ENCODE results near the gene MYH9.
"Not testable (repeated sequence)": the region's sequence is repeated elsewhere in the genome, so short reads cannot be mapped to it uniquely, and the experiment has no call there.

Gene MYH9

DNA sequence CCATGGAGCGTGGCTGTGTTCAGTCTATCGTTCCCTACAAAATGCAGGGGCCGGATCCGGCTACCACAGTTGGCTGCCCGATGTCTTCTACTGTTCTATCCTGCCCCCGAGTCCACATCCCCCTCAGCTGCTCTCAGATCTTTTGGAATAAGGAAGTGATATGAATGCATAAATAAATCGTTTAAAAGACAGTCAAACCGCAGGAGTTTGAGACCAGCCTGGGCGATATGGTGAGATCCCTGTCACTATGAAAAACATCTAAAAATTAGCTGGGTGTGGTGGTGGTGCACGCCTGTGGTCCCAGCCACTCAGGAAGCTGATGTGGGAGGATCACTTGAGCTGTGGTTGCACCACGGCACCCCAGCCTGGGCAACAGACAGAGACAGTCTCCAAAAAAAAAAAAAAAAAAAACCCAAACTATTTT lies 97.8 kb downstream of the MYH9 start:
- peak; percentile 45 for DNase-seq

DNA sequence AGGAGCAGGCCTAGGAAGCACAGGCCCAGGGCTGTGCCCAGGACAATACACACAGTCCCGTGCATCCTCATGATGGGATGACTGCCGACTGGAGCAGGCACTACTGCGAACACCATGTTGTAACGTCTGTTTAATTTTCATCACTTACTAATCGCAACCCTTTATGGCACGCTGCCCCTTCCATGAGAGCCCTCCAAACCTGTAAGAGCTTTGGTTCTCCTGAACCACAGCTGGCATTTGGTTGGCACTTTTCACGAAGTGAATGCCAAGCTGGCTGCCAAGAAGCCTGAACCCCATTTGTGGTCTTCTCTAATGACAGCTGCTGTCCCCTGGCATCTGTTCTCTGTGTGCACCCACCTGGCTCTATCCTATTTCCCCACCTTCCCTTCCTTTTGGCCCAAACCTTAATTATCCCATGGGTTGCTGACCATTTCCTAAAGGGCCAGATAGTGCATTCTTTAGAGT lies 98.3 kb downstream of the MYH9 start:
- no peak for DNase-seq

GRCh38 chr22:36288571-36289405 lies 99.0 kb downstream of the MYH9 start:
- DNase-seq = no peak

GRCh38 chr22:36287881-36288515 lies 99.8 kb downstream of the MYH9 start:
- DNase-seq = no peak

DNA sequence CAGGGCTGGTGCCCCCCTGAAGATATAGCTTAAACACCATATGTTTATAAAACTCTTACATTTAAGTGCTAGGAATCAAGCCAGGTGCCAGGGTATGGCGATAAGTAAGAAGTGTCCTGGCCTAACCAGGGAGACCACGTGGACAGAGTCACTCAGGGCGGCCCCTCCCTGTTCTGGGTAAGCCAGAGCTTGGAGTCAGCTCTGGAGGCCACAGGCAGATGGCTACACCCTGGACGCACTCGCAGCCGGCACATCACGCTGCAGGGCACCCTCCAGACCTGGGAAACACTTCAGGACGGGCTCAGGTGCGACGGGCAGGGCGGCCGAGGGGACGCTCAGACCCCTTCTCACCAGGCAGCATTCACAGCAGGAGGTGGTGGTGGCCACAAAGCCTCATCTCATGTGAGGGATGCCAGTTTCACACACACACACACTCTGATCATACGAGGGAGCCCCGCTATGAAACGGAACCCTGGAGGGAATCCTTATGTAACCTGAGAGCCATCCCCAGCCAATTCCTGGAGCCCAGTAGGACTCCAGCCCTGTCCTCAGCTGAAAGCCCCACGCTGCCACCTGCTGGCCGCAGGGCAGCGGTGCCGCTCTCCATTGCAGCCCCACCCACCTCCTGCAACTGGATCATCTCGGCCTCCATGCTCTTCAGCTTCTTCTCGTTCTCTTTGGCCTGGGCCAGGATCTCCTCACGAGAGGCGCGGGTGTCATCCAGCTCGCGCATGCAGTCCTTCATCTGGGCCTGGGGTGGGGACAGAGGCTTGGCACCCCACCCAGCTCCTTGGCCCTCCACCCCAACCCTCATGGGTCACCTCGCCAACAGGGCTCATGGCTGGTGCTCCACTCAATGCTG lies 101.4 kb downstream of the MYH9 start:
- DNase-seq = peak; percentile 71

DNA sequence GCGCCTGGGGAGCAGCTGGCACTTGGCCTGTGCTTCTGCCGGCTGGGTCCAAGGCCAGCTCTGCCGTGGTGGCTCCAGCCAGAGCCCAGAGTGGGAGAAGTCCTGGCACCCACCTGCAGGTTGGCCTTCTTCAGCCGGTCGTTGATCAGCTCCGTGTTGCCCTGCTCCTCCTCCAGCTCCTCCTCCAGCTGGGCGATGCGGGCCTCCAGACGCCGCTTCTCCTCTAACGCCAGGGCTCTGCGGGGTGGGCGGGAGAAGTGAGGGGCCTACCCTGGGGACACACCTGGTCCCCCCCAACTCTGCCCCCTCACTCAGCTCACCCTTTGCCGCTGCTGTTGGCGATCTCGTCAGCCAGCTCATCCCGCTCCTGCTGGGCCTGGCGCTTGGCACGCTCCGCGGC lies 102.2 kb downstream of the MYH9 start:
- DNase-seq = no peak

GRCh38 chr22:36285017-36285416 lies 102.8 kb downstream of the MYH9 start:
- no peak for DNase-seq

GRCh38 chr22:36284171-36284571 lies 103.6 kb downstream of the MYH9 start:
- DNase-seq = no peak

DNA sequence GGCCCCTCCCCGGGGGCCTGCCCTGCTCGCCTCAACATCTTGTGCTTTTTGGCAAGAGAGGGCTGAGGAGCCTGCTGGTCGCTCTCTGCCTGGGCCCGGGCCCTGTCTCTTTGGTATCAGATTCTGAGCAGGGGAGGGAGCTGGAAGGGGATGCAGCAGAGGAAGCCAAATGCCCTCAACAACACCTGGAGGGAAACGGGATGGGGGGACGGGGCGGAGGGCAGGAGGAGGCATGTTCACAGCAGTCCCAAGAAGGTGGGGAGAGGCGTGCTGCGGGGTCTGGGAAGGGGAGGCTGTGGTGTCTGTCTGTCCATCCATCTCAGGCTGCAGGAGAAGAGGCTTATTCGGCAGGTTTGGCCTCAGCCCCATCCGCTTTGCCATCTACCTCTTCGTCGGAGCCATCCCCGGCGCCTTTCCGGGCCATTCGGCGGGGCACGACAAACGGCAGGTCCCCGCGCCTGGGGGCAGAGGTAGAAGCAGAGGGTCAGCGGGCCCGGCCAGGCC lies 105.4 kb downstream of the MYH9 start:
- DNase-seq = no peak

DNA sequence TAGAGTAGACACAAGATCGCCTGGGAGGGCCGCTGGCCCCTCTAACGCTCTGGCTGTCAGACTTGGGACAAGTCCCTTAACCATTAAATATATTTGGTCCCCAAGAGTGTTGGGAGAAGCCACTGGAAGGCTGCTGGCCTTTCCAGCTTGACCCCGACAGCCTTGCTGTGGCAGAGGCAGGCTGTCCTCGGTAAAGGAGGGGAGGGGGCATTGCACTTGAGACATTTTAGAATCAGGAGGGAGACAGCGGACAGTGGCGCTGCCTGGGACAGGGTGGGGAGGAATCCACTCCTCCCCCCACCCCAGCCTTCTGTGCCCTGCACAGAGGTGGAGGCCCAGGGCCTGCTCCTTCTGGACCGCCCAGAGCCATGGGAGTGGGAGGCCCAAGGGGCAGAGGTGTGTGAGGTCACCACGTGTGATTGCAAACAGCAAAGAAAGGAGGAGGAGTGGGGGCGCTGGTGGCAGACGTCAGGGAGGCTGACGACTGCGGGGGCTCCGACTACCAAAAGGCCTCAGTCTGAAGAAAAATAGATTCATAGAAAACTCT lies 105.9 kb downstream of the MYH9 start:
- no peak for DNase-seq

DNA sequence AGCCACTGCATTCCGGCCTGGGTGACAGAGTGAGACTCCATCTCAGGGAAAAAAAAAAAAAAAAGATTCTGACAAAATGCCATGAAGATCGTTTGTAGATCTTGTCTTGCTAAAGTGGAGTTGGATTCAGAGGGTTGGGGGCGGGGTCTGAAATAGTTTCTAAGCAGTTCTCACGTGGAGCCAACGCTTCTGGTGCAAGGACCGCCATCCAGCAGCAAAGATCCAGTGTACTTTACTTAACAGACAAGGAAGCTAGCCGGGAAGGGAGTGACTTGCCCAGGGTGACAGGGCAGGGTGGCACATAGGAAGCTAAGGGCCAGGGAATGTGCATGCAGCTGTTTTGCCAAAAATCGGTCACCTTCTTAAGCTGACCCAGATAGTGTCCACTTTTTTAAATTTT lies 107.4 kb downstream of the MYH9 start:
- DNase-seq = no peak

DNA sequence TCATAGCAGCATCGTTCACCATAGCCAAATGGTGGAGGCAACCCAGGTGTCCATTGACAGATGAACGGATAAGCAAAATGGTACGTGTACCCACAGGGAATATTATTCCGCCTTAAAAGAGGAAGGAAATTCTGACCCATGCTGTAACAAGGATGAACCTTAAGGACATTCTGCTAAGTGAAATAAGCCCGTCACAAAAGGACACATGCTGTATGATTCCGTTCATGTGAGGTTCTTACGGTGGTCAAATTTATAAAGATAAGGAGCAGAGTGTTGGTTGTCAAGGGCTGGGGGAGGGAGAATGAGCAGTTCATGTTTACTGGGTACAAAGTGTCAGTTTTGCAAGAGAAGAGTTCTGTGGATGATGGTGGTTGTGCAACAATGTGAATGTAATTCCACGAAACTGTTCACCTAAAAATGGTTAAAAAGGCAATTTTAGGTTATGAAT lies 108.5 kb downstream of the MYH9 start:
- no peak for DNase-seq

DNA sequence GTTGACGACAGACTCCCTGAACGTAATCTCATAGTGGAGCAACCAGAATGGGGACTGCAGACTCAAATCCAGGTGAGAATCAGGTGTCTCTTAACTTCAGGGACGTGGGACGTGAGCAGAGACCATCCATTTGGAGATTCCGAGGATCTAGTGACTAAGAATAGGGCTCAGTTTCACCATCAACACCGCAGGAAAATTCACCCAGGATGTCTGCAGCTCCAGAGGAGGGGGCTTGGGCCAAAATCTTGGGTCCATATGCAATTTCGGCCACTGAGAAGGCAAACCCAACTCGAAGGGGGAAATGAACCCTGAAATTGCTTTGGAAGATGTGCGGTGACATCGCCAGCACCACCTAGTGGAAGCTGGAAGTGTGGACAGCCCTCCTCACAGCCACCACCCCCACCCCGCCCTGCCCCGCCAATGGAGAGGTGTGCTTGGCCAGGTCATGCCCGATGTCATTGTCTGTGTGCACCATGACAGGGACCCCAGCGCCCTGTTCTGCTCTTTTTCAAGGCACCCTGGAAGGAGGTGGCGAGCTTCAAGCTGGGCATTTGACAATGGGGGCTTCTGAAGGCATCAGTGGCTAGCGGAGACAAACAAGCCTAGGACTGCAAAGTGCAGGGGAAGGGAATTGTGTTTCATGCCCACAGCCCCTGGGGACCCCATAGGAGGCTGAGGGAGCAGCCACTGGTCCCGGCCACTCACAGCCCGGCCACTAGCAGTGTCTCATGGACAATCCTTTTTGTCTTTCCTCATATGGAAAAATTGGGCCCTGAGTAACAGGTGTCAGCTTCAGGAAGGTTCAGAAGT lies 110.1 kb downstream of the MYH9 start:
- peak; percentile 71 for DNase-seq

DNA sequence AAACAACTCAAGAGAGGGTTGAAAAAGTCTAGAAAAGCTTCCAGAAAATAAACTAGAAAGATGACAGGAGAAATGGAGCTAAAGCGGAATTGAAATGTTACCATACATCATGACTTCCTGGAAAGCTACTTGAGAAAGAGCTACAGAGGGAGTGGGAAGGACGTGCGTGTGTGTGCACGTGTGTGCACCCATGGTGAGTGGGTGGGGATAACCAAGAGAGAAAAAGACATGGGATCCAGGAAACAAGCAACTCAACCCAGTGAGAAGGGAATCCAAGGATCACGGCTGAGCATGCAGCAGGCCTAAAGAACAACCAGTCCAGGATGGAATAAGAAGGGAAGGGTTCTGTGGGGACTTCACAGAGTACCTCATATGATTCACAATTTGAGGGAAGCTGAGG lies 113.2 kb downstream of the MYH9 start:
- no peak for DNase-seq

DNA sequence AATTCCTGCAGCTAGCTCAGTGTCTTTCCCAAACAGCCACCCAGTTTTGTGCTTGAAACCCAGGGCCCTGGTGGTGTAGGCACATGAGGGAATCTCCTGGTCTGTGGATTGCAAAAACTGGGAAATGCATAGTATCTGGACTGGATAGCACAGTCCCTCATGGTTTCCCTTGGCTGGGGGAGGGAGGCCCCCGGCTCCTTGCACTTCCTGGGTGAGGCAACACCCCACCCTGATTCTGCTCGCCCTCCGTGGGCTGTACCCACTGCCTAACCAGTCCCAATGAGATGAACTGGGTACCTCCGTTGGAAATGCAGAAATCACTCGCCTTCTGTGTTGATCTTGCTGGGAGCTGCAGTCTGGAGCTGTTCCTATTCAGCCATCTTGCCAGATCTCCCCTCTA lies 115.8 kb downstream of the MYH9 start:
- DNase-seq = not testable (repeated sequence)

DNA sequence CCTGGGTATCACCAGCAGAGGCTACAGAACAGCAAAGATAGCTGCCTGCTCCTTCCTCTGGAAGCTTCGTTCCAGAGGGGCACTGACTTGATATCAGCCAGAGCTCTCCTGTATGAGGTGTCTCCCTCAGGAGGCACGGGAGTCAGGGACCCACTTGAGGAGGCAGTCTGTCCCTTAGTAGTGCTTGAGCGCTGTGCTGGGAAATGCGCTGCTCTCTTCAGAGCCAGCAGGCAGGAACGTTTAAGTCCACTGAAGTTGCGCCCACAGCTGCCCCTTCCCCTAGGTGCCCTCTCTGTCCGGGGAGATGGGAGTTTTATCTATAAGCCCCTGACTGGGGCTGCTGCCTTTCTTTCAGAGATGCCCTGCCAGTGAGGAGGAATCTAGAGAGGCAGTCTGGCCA lies 116.5 kb downstream of the MYH9 start:
- DNase-seq = not testable (repeated sequence)

DNA sequence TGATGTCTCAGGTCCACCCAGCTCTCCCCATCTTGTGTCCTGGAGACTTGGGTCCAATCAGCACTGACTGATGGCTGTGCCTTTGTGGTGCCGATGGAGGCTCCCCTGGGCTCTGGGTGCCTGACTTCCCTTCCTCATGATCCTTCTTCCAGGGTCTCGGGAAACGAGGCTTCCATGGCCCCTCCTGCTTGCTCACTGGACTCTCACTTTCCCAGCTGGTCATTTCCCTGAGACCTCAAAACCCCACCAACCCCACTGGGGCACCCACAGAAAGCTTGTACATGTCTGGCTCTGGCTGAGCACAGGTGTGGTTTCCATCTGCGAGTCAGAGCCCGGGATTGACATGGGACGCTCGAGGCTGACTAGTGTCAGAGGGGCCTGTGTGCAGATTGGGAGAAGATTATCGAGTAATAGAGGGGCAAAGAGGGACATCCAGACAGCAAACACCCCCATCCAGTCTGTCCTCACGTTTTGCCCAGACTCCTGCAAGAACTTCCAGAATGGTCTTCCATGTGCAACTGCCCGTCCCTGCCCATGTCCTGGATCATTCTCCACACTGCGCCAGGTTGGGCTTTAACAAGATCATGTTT lies 119.8 kb downstream of the MYH9 start:
- no peak for DNase-seq

DNA sequence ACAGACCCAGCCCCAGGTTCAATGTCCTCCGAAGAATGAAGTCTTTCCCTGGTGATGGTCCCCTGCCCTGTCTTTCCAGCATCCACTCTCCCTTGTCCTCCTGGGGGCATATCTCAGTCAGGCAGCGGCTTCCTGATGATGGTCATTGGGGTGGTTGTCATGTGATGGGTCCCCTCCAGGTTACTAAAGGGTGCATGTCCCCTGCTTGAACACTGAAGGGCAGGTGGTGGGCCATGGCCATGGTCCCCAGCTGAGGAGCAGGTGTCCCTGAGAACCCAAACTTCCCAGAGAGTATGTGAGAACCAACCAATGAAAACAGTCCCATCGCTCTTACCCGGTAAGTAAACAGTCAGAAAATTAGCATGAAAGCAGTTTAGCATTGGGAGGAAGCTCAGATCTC lies 120.7 kb downstream of the MYH9 start:
- DNase-seq = no peak

DNA sequence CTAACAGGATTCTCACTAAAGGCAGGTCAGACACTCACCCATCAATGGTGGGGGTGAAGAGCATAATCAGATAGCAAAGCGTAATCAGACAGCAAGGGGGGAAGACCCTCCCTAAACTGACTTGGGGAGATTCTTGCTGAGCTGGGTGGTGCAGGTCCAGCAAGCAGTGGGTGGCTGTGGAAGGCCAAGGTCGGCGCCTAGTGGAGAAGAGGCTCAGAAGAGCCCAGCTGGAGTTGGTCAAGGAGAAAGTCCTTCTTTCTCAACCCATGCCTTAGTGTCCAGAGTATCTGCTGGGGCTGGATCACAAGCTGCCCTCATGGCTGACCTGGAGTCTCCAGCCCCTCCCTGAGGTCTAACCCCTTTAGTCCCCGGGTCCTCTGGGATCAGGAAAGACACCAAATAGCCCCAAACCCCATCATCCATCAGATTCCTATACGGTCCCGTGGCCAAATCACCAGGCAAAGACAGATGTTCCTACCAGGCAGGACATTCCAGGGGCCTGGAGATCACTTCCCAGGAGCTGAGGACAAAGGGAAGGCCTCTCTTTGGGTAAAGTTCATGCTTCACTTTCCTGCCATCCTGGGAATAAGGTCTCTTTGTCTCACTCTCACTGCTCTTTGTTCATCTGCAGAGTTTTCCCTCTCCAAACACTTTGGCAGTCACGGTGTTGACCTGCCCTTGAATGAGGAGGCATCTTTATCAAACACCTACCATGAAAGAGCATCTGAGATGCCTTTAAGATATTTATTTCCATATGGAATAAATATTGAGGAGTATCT lies 123.7 kb downstream of the MYH9 start:
- DNase-seq = not testable (repeated sequence)

- not testable (repeated sequence) for DNase-seq
Measured at GRCh38 chr22:36263216-36263673, 124.5 kb downstream of the MYH9 start.

- DNase-seq = not testable (repeated sequence)
Measured at GRCh38 chr22:36262307-36262706, 125.5 kb downstream of the MYH9 start.
